Germinal center (tissue), 1 donor: ENCODE results near the gene KLK6.
"Not testable (repeated sequence)": the region's sequence is repeated elsewhere in the genome, so short reads cannot be mapped to it uniquely, and the experiment has no call there.

ENCODE experiments used
- DNase-seq: peaks from one replicate; pipeline ENCODE4 v3.0.0; 2012; ENCODE audit warnings: mixed read lengths, low spot score

KLK6 gene

DNA sequence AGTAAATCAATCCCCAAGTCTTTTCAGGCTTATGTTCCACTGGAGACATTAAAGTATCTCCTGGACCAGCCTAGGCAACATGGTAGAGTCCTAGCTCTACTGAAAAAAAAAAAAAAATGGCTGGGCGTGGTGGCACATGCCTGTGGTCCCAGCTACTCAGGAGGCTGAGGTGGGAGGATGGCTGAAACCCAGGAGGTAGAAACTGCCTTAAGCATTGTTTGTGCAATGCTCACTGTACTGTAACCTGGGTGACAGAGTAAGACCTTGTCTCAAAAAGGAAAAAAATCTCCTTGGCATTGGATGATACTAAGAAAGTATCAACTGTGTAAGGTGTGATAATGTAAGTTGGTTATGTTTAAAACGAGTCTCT, 23.3 kb upstream of the KLK6 start:
- no peak for DNase-seq

DNA sequence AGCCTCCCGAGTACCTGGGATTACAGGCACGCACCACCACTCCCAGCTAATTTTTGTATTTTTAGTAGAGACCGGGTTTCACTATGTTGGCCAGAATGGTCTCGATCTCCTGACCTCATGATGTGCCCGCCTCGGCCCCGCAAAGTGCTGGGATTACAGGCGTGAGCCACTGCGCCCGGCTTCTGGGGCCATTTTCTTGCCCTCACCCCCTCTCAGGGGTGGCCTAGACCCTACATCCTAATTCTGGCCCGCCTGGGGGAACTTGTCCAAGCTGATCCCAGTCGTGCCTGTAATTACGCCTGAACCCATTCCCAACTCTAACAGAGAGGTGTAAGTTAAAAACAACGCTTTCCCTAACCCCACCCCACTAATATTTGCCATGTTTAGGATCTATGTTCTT, 15.0 kb upstream of the KLK6 start:
- not testable (repeated sequence) for DNase-seq

DNA sequence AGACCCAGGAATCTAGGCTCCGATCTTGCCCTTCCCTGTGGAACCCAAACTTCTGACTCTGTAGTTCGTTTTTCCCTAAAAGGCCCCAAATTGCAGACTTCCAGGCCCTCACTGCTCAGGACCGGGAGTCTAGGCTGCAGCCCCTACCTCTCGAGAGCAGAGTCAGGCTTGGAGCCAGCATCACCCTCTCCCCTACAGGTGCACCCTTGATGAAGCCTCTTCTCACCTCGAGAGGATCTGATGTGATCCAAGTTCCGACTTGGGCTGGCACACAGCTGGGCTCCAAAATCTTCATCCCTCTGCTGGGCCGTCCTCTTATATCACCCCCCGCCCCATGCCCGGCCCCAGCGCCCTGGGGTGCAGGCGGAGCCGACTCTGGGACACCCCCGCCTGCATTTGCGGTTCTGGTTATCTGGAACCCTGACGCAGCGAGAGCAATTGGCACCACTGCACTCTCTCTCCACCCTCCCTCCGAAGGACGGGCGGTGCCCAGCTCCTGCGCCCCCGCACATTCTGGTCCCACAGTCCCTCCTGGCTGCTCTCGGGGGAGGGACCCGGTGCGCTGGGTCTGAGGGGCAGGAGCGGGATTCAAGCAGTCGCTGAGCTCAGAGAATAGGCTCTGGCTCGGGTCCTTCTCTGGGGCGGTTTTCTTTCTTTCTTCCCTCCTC, 14.4 kb upstream of the KLK6 start, which contains the start of gene KLK7:
Gene KLK7, minus strand, starts transcription at position 293 of the 668 bp plus-strand sequence. CDS start 1,518 bp downstream, outside the sequence.
- DNase-seq: no peak

DNA sequence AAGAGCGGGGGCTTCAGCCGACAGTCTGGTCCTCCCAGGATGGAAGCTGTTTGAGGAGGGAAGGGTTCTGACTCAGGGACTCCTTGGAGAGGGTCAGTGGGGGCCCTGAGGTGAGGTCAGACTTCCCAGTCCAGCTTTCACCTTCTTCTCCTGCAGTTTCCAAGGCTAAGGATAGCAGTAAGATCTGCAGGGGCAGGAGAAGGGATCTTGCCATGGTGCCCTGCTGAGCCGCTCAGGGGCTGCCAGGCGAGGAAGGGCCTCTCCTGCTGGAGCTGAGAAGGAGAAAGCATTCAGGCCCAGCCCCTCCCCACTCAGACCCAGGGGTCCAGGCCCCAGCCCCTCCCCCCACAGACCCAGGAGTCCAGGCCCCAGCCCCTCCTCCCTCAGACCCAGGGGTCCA, 12.8 kb upstream of the KLK6 start:
- no peak for DNase-seq

DNA sequence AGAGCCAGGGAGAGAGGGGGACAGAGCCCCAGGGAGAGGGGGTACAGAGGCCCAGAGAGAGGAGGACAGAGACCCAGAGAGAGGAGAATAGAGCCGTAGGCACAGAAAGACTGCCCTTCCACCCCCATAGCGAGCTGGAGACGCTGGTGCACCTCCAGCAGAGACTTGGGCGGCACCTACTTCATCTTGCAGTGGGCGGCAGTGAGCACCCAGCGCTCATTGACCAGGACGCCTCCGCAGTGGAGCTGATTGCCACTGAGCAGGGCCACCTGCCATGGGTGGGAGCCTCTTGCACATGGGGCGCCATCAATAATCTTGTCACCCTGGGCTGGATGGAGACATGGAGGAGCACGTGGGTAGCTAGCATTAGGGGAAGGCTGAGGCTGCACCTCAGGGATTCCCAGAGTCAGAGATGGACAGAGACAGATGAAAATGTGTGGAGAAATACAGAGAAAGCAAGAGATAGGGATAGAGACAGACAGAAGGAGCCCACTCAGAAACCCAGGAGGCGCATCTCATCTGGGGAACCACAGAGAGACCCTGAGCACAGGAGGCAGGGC, 12.3 kb upstream of the KLK6 start:
- DNase-seq: no peak

DNA sequence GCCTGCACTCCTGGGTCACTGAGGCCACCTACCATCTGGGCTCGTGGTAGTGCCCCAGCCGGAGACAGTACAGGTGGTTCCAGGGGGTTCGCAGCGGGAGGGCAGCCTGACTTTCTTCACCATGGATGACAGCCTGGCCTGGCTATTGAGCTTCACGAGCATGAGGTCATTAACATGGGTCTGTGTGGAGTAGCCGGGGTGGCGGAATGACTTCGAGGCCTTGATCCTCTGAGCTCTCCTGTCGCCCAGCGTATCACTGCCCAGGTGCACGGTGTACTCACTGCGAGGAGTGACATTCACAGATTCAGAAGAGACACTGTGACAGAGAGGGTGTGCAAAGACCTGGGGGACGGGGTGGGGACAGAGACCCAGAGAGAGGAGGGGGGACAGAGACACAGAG, 10.8 kb upstream of the KLK6 start:
- no peak for DNase-seq

DNA sequence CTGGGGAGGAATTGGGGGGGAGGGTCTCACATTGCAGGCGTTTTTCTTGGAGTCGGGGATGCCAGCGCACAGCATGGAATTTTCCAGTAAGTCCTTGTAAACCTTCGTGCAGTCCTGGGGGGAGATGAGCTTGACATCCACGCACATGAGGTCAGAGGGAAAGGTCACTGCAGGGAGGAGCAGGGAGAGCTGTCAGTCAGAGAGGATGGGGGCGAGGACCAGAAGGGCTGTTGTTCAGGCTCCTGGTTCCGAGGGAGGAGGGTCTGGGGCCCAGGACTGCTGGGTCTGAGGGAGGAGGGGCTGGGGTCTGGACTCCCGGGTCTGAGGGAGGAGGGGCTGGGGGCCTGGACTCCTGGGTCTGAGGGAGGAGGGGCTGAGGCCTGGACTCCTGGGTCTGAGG, 10.4 kb upstream of the KLK6 start:
- DNase-seq: no peak

DNA sequence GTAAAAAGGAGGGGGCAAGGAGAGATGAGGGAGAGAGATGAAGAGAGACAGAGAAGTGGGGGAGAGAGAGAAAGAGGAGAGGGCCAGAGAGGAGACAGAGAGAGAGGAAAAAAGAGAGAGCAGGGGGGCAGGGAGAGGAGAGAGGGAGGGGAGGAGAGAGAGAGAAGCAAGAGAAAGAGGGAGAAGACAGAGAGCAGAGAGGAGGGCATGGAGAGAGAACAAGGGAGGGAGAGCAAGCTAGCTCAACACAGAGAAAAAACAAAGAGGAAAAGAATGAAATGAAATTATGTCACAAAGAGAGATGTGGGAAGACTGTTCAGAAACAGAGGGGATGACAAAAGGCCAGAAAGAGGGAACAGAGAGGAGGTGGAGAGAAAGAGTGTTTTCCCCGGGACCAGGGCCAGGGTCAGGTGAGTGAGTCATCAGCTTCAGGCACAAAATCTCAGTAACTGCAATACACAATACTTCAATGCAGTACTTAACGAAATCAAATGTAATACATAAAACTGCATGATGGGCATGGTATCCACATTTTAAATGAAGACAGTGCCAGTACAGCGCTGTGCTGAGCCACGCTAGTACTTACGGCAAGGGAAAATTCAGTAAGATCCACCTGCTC, 9.5 kb upstream of the KLK6 start:
- no peak for DNase-seq

DNA sequence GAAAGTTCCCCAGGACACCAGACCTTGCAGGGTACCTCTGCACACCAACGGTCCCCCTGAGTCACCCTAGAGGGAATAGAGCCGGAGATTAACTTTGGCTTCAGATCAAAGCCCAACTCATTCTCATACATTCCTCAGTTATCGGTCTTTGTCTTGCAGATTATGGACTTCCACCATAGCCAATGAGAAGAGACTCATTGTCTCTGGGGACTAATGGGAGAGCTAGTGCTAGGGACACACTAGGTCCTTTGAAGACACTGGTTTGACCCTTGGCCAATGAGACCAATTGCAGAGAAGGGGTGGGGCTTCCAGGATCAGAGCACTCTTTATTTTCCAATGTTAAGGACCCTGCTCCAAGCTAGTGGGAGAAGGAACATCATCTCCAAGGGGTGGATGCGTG, 8.2 kb upstream of the KLK6 start:
- no peak for DNase-seq

DNA sequence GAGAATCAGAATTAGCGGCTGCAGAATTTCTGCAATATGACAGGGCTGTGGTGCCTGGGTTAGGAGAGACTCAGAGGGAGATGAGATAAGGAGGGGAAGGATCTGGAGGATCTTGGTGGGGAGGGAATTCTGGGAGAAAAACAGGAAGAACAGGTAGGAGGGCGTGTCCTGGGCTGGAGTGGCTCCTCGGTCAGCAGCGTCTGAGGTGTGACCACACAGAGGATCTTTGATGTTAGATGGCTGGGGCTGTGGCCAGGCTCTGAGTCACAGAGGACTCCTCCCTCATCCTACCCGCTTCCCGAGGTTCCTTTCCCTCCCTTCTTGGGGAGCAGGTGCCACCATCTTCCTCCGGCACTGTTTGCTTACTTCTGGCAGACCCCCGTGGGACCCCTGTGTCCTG, 6.4 kb upstream of the KLK6 start:
- no peak for DNase-seq

DNA sequence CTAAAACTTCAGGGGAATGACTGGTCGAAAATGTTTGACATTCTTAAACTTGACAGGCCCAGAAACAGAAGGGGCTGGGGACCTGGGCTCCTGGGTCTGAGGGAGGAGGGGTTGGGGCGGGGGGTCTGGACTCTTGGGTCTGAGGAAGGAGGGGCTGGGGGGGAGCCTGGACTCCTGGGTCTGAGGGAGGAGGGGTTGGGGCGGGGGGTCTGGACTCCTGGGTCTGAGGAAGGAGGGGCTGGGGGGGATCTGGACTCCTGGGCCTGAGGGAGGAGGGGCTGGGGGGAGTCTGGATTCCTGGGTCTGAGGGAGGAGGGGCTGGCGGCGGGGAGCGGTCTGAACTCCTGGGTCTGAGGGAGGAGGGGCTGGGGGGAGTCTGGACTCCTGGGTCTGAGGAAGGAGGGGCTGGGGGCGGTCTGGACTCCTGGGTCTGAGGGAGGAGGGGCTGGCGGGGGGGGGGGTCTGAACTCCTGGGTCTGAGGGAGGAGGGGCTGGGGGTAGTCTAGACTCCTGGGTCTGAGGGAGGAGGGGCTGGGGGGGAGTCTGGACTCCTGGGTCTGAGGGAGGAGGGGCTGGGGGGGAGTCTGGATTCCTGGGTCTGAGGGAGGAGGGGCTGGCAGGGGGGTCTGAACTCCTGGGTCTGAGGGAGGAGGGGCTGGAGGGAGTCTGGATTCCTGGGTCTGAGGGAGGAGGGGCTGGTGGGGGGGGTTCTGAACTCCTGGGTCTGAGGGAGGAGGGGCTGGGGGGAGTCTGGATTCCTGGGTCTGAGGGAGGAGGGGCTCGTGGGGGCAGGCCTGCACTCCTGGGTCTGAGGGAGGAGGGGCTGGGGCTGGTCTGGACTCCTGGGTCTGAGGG, 5.5 kb upstream of the KLK6 start:
- no peak for DNase-seq

DNA sequence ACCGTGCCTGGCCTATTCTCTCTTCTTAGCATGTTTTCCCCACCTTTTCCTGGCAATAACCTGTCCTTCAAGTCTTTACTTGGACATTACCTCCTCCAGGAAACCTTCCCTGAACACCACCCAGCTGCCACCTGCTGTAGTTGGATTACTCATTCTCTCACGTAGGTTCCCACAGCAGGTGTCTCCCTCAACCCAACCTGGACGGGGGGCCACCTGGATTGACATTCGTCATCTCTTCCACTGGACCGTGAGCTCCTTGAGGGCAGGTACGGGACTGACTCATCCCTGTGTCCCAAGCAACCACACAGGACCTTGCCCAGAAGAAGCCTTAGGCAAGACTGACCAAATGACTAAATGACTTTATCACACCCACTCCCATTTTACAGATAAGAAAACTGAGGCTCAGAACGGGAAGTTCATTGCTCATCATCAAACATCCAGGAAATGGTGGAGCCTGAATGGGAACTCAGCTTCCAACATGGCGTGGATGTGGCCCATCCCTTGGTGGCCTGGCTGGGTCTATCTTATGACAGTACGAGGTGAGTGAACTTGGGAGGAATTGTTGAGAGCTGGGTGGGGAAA, 3.5 kb upstream of the KLK6 start:
- no peak for DNase-seq

DNA sequence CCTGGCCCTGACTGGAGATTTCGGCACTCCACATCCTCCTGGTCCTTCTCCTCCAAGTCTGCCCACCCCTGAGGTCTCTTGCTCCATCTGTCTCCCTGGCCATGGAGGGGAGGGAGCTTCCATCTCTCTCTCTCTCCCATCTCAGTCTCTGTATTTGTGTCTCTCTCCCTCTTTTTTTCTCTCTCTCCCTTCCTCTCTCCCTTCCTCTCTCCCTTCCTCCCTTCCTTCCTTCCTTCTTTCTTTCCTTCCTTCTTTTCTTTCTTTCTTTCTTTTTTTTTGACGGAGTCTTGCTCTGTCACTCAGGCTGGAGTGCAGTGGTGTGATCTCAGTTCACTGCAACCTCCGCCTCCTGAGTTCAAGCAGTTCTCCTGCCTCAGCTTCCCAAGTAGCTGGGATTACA, 419 bp upstream of the KLK6 start:
- DNase-seq: not testable (repeated sequence)

DNA sequence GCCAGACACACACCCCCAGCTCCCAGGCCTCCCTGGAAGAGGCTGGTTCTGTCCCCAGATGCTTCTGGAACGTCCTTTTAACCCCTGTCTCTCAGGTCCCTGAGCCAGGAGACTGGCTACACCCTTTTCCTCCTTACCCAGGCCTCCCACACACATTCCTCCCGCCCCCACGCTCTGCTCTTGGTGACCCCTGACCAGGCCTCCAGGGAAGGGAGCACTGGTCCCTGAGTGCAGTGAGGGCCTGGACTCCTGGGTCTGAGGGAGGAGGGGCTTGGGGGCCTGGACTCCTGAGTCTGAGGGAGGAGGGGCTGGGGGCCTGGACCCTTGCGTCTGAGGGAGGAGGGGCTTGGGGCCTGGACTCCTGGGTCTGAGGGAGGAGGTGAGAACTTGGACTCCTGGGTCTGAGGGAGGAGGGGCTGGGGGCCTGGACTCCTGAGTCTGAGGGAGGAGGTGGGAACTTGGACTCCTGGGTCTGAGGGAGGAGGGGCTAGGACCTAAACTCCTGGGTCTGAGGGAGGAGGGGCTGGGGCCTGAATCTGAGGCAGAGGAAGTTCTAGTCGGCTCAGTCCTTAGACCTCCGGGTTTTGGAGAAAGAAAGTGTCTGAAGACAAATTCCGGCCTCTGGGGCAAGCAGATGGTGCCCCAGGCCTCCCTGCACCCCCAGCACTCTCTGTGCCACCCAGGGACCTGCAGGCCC, 527 bp downstream of the KLK6 start:
- DNase-seq: no peak

DNA sequence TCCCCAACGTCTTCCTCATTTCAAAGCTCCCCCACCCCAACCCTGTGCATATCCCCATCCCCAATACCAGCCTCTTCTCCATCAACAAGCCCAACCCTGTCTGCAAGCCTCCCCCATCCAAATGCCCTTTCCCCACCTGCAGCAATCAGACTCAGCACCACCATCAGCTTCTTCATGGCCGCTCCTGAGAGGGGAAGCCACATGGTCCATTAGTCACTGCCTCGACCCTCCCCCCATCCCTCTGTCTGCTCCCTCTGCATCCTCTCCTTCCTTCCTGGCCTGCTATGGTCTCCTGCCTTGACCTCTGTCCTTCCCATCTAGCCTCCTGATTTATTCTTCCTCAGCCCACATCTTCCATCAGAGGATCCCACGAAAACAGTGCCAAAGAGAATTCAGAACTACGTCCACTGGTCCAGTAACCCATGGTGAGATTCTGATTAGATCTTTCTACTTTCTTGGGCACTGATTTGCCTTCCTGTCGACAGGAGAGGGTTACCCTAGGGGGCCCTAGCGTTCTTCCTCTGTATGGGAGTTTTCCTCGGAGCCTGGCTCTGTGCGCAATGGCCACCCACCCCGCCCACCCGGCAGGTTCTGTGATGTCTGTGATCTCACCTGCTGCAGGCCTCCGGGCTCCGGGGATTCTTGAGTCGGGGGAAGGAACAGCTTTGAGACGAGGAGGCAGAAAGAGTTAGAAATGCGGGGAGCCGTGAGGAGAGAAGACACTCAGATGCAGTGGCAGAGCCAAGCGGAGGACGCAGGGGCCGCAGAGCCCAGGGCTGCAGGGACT, 1.3 kb downstream of the KLK6 start:
- DNase-seq: no peak

DNA sequence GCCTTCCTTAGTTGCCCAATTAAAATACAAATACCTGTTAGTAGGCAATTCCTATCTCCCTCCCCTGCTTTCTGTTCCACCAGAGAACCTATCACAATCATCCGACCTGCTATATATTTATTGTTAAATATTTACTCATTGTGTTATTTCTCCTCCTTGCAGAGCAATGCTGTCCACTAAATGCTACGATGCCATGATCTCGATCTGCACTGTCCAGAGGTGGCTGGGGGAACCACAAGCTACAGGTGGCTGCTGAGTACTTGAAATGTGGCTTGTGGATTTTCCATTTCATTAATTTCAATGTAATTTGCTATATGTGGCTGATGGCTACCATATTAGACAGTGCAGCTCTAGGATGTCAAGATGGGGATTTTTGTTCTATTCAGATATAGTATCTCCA, 5.1 kb downstream of the KLK6 start:
- no peak for DNase-seq

DNA sequence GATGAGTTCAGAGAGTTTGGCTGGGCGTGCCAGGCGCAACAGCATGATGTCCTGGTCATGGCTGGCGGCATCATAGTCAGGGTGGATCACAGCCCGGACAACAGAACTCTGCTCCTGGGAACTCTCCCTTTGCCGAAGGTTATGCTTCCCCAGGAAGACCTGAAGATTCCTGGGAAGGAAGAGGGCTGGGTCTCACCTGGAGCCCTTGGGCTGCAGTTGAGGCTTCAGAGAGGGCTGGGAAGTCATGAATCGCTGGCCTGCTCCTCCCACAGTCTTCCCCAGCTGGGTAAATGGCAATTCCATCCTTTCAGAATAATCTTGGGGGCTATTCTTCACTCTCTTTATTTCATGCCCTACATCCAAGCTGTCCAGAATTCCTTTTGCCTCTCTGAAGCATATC, 6.0 kb downstream of the KLK6 start:
- no peak for DNase-seq

DNA sequence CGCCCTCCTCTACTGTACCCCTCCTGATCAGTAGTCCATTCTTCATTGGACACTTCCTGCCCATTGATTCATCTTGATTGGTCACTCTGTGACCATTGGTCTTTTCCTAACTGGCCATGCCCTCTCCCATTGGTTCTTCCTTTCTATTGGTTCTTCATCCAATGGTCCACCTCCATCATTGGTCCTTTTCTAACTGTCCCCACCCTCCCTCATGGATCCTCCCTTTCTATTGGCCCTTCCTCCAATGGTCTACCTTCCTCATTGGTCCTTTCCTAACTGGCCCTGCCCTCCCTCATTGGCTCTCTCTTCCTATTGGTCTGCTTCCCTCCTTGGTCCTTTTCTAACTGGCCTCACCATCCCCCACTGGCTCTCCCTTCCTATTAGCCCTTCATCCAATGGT, 7.1 kb downstream of the KLK6 start:
- DNase-seq: no peak

DNA sequence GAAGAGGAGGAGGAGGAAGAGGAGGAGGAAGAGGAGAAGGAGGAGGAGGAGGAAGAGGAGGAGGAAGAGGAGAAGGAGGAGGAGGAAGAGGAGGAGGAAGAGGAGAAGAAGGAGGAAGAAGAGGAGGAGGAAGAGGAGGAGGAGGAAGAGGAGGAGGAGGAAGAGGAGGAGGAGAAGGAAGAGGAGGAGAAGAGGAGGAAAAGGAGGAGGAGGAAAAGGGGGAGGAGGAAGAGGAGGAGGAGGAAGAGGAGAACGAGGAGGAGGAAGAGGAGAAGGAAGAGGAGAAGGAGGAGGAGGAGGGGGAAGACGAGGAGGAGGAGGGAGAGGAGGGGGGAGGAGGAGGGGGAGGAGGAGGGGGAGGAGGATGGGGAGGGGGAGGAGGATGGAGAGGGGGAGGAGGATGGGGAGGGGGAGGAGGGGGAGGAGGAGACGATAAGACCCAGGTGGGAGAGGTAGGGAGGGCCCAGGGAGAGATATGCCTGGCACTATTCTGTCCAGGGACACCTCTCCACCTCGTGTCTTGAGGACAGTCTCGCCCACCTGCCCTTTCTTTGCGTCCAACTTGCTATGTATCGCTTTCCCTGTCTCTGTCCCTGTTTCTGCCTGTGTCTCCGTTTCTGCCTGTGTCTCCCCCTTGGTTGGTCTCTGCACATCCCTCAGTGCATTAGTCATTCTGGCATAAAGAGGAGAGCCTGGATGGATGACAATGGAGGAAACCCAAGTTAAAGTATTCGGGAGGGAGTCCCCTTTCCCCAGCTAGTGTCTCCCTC, 9.5 kb downstream of the KLK6 start:
- DNase-seq: no peak

DNA sequence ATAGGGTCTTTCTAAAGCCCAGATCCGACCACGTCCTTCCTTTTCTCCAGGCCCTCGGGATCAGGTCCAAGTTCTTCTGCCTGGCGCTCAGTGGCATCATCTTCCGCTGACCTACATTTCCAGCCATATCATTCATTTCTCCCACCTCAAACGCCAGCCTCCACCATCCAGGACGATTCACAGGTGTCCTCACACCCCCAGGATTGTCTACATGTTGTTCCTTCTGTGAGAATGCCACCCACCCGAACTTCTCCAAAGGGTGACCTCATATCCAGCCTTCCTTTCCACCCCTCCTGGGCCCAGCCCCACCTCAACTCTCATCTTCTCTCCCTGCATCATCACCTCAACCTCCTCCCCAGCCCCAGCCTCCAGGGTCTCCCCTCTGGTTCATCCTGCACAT, 11.8 kb downstream of the KLK6 start:
- DNase-seq: no peak
